Heart right ventricle (tissue), 16 donors: ENCODE measurements around the gene TICRR. TPM values are rescaled to one million over a fixed set of nuclear protein-coding genes. Genes with fewer than 3 reads are reported as not detected.

ENCODE experiments used
- ATAC-seq, 8 donors: fragments of 200-7000 bp; cut with Tn5 transposase; one replicate each; pipeline ENCODE4 v1.9.1; 2020; ENCODE audit warnings: mild to moderate bottlenecking in 8 of 8, moderate library complexity in 8 of 8, moderate number of reproducible peaks in 1 of 8
- DNase-seq, 2 donors: peaks; one replicate each; pipeline ENCODE4 v3.0.0-alpha.2; 2020
- H3K27ac ChIP-seq, 10 donors: fragments of 200-600 bp; sonication (generic) in 2 of 10; one replicate each; pipeline versions ENCODE4 v1.5.0 to v1.8.0; 2020 to 2022; ENCODE audit warnings: mild to moderate bottlenecking in 3 of 10
- H3K27me3 ChIP-seq, 7 donors: fragments of 200-600 bp; one replicate each; pipeline ENCODE4 v1.8.0; 2021 to 2022; ENCODE audit warnings: mild to moderate bottlenecking in 2 of 7
- H3K36me3 ChIP-seq, 9 donors: fragments of 200-600 bp; sonication (generic) in 1 of 9; one replicate each; pipeline versions ENCODE4 v1.5.0 to v1.8.0; 2020 to 2022; ENCODE audit warnings: mild to moderate bottlenecking in 2 of 9
- H3K4me1 ChIP-seq, 9 donors: fragments of 200-600 bp; sonication (generic) in 1 of 9; one replicate each; pipeline versions ENCODE4 v1.5.0 to v1.8.0; 2020 to 2022; ENCODE audit warnings: mild to moderate bottlenecking in 4 of 9
- H3K4me3 ChIP-seq, 10 donors: fragments of 200-600 bp; sonication (generic) in 2 of 10; one replicate each; pipeline versions ENCODE4 v1.5.0 to v1.8.0; 2020 to 2022; ENCODE audit warnings: mild to moderate bottlenecking in 7 of 10, moderate library complexity in 2 of 10
- H3K9me3 ChIP-seq, 11 donors: fragments of 200-600 bp in 10 of 11; sonication (generic) in 2 of 11; one replicate each; pipeline versions ENCODE4 v1.5.0 to v1.8.0; 2013 to 2022; ENCODE audit warnings: mild to moderate bottlenecking in 2 of 11, control low read depth in 1 of 11, moderate library complexity in 1 of 11
- CTCF ChIP-seq, 9 donors: fragments of 200-600 bp; sonication (generic) in 2 of 9; IDR thresholded peaks; one replicate each; pipeline versions ENCODE4 v1.5.0 to v1.8.0; 2021 to 2022; ENCODE audit warnings: antibody characterized with exemption in 9 of 9, mild to moderate bottlenecking in 5 of 9, moderate library complexity in 1 of 9
- WGBS, 2 donors: extraction: QIAGEN DNeasy Blood & Tissue Kit; methylation state at CpG; one replicate each; pipeline ENCODE4 v1.1.7; 2013; ENCODE audit warnings: inconsistent platforms in 1 of 2; 5-methylcytosine and 5-hydroxymethylcytosine counted together
- intact Hi-C, 10 donors: fragments of 100-400 bp; cut with DNase I; formaldehyde crosslinking; loops; one replicate each; pipeline versions ENCODE4 v1.11.1 to v1.14.2; 2022
- polyA plus RNA-seq, 2 donors: library from polyadenylated mRNA; stranded (reverse); fragments of 200-250 nt; gene quantifications; one replicate each; pipeline ENCODE4 v1.2.3, GENCODE V29; 2013
- total RNA-seq, 10 donors: library from RNA; stranded (reverse); fragmentation: NEBNext Ultra II Directional in 3 of 10; extraction: Animal tissue kit (Norgen Biotek cat#: 25700) in 3 of 10; gene quantifications; one replicate each; pipeline versions ENCODE4 v1.2.1 to v1.2.4, GENCODE V29; 2021 to 2023
- donor health status: Arrhythmogenic right ventricular cardiomyopathy.
- donor health status: ischemic (EF 13 %, LVEDD 7.1; RV severe dilation, severe dysfunction).
- donor health status: healthy with polysubstance abuse.
- donor health status: DM: no; HTN: yes; CAD: no.
- donor health status: DM: no; HTN: no; CAD: no.
- donor health status: ischemic (EF 25% LVEDD 6.9; RV normal size, moderate dysfunction).
- donor health status: ischemic (EF 25% LVEDD 5.7; RV mildly dilated, moderate dysfunction).
- donor health status: healthy.
- donor health status: DM: yes; HTN: yes; CAD: no.
- donor health status: Ischemic cardiomyopathy.
- donor health status: ischemic (EF 35%, LVEDD 5.7; RV mildly dilated, moderate dysfunction).
- donor health status: nonischemic (EF 11% LVEDD 7.7; RV severe dilation, severe dysfunction).
- donor health status: DM: yes; HTN: yes; CAD: no.
- donor health status: PGD.
- donor health status: ischemic (EF 29% LVEDD 5.4; RV normal size, mild dysfunction).
- donor health status: nonischemic (EF 23%, LVEDD 6.1; RV moderate dilation, normal function).

The TICRR gene
- total and polyA plus RNA-seq, 12 donors = under 0.01 to 0.93 (median 0.05) TPM; not detected in 6

- TF ChIP-seq CTCF (IDR thresholded peaks at IDR 0.05) = no peak
- Histone ChIP-seq H3K4me1 (no peaks in the 10 kb centered on the region), H3K9me3 (peaks cover 0 to 3% (median 0%) of the 10 kb centered on the region in 11 donors), H3K36me3 (no peaks in the 10 kb centered on the region), H3K27ac (no peak overlapping the region), H3K27me3 (peaks cover 0 to 6% (median 0%) of the 10 kb centered on the region in 7 donors), H3K4me3 (no peak overlapping the region)
- no peak for DNase-seq
- WGBS, 2 donors = 72 to 76% methylated on average over 6 of the region's 6 CpGs
- ATAC-seq = no peak
- intact Hi-C loops = no loop called here
Observed at GRCh38 chr15:89528757-89529352, 46.4 kb upstream of the TICRR start.

GRCh38 chr15:89530976-89531375, 44.3 kb upstream of the TICRR start:
- no peak for ATAC-seq
- TF ChIP-seq CTCF (IDR thresholded peaks at IDR 0.05) = no peak
- peaks cover 0 to 3% (median 0%) of the 10 kb centered on the region in 11 donors for H3K9me3 ChIP-seq
- H3K27me3 ChIP-seq = peaks cover 0 to 3% (median 0%) of the 10 kb centered on the region in 7 donors
- H3K4me1 ChIP-seq = no peaks in the 10 kb centered on the region
- no peaks in the 10 kb centered on the region for H3K36me3 ChIP-seq
- DNase-seq = no peak
- H3K4me3 ChIP-seq = no peak overlapping the region
- H3K27ac ChIP-seq = no peak overlapping the region
- WGBS, 2 donors = 82 to 91% methylated on average over 5 of the region's 5 CpGs
- intact Hi-C loops = loop anchor here in 1 of 10 donors (10.0 kb wide), 1 partner anchor 56 kb away; no protein-coding TSS in a partner anchor

GRCh38 chr15:89531796-89532537, 43.3 kb upstream of the TICRR start:
- intact Hi-C loops = loop anchor here in 1 of 10 donors (10.0 kb wide), 1 partner anchor 57 kb away; no protein-coding TSS in a partner anchor
- H3K36me3 ChIP-seq = no peaks in the 10 kb centered on the region
- no peak for TF ChIP-seq CTCF (IDR thresholded peaks at IDR 0.05)
- peaks cover 0 to 3% (median 0%) of the 10 kb centered on the region in 11 donors for H3K9me3 ChIP-seq
- ATAC-seq (no peak), DNase-seq (no peak)
- peaks cover 0 to under 1% (median 0%) of the 10 kb centered on the region in 7 donors for H3K27me3 ChIP-seq
- no peak overlapping the region for H3K4me3 ChIP-seq
- no peaks in the 10 kb centered on the region for H3K4me1 ChIP-seq
- 68 to 69% methylated on average over 6 of the region's 6 CpGs for WGBS, 2 donors
- H3K27ac ChIP-seq = no peak overlapping the region

GRCh38 chr15:89533861-89534544, 41.3 kb upstream of the TICRR start:
- H3K4me3 ChIP-seq = no peak overlapping the region

More at GRCh38 chr15:89533861-89534544, 41.3 kb upstream of the TICRR start:
- Histone ChIP-seq H3K4me1 (no peaks in the 10 kb centered on the region), H3K27me3 (no peaks in the 10 kb centered on the region), H3K27ac (no peak overlapping the region), H3K36me3 (no peaks in the 10 kb centered on the region), H3K9me3 (peaks cover 0 to 13% (median 9%) of the 10 kb centered on the region in 11 donors)
- no peak for TF ChIP-seq CTCF (IDR thresholded peaks at IDR 0.05)
- no peak for ATAC-seq
- intact Hi-C loops = loop anchor here in 1 of 10 donors (10.0 kb wide), 1 partner anchor 59 kb away; no protein-coding TSS in a partner anchor
- 80 to 84% methylated on average over 4 of the region's 4 CpGs for WGBS, 2 donors
- DNase-seq = no peak
